GM18499 (cell line): ENCODE measurements around the gene SFTA2.
"Not testable (repeated sequence)": the region's sequence is repeated elsewhere in the genome, so short reads cannot be mapped to it uniquely, and the experiment has no call there.

Experiments
- ATAC-seq: cut with Tn5 transposase; IDR thresholded peaks from one replicate; pipeline ENCODE4 v1.9.1; 2021; ENCODE audit warnings: moderate number of reproducible peaks; ENCODE audit not compliant: insufficient read depth, unreplicated experiment

Gene SFTA2

DNA sequence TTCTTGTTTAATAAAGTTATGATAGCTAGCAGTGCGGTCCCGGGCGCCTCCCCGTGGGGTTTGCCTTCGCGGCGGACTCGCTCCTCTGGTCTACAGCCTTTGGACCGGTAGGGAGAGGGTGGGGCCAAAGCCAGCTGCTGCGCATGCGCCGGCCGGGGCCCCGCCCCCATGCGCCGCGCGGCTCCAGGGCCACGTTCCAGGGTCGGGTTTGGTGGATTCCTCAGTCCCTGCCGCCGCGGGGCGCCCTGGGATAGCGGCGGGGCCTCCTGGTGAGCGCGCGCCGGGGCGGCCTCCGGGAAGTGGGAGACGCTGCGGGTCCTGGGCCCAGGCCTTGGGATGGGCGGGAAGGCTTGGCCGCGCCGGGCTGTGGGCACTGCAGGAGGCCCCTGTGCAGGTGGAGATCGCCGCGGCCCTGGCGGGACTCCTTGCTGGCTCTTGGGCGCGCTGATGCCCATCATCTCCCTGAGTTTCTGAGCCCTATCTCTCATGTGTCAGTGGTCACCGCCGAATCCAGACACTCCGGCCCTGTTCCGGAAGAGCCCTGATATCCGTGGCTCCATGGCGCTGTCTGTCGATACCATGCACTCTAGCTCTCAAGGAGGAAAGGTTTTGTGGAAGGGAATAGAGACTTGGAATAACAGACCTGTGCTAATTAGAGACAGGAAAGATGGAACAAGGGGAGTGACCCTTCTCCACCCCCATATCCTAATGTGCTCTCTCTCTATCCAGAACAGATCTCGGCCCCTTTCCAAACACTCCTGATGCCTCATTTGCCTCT lies 17.7 kb downstream of the SFTA2 start, which contains the start of gene VARS2:
TSS of gene VARS2 (plus strand) at position 163 of the 778 bp plus-strand sequence. CDS start at position 762, 599 bp downstream.
- peak; percentile 48 for ATAC-seq

DNA sequence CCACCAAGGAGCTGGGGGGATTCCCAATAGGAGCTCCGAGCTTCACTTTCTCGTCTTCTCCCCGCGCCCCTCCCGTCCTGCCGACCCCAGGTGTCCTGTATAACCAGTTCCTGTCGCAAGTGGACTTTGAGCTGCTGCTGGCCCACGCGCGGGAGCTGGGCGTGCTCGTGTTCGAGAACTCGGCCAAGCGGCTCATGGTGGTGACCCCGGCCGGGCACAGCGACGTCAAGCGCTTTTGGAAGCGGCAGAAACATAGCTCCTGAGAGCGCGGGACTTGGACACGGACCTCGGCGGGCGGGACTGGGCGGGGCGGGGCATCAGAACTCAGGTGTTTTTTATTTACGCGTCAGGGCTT lies 18.3 kb downstream of the SFTA2 start:
- no peak for ATAC-seq

DNA sequence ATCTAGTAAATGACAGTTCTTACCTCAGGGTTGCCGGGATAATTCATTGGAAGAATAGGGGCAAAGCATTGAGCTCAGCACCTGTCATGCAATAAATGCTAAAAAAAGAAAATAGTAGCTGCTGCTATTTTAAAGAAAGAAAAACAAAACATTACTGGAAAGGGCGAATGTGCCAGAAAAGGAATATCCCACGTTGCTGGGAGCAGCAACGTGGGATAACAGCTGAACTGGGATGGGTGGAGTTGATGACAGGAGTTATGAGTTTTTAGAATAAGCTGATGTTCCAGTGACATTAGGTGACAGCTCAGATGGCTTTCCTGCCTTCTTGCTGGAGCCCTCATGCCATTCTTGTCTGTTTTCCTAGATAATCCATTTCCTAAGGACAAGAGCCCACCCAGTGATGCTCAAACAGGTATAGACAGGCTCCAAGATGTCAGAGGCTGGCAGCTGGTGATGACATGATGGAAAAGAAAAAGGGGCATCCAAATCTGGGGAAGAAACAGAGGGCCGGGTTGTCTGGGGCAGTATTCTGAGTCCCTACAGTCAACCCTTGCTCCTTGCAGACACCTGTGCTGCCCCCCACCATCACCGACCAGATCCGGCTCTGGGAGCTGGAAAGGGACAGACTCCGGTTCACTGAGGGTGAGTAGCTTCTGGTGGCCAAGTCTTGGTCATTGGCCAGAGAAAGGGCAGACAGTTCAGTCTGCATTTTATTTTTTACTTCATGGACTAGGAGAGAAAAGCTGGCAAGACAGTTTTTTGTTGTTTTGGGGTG lies 19.0 kb downstream of the SFTA2 start:
- no peak for ATAC-seq

DNA sequence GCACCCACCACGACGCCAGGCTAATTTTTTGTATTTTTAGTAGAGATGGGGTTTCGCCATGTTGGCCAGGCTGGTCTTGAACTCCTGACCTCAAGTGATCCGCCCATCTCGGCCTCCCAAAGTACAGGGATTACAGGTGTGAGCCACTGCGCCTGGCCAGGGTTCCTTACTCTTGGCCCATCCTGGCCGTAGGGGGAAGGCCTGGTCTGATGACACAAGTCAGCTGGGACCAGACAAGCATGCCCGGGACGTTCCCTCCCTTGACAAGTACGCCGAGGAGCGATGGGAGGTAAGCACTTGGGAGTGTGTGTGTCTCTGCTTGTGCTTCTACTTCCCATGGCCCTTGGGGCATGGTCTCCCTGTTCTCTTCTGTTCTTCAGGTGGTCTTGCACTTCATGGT lies 21.5 kb downstream of the SFTA2 start:
- not testable (repeated sequence) for ATAC-seq

DNA sequence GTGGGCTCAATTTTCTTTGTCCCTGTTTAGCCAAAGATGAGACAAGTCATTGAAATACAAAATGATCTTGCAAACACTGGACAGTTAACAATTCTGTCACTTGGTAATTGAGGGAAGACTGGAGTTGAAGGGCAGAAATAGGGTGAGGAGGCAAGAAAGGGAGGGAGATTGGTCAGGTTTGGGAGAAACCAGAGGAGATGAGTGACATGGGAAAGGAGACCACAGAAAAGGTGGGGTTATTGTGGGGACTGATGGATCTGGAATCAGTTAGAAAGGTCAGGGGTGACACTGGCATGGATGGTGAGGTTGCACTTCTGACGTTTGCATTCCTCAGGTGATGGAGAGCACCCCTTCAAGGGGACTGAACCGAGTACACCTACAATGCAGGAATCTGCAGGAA lies 23.3 kb downstream of the SFTA2 start:
- no peak for ATAC-seq

DNA sequence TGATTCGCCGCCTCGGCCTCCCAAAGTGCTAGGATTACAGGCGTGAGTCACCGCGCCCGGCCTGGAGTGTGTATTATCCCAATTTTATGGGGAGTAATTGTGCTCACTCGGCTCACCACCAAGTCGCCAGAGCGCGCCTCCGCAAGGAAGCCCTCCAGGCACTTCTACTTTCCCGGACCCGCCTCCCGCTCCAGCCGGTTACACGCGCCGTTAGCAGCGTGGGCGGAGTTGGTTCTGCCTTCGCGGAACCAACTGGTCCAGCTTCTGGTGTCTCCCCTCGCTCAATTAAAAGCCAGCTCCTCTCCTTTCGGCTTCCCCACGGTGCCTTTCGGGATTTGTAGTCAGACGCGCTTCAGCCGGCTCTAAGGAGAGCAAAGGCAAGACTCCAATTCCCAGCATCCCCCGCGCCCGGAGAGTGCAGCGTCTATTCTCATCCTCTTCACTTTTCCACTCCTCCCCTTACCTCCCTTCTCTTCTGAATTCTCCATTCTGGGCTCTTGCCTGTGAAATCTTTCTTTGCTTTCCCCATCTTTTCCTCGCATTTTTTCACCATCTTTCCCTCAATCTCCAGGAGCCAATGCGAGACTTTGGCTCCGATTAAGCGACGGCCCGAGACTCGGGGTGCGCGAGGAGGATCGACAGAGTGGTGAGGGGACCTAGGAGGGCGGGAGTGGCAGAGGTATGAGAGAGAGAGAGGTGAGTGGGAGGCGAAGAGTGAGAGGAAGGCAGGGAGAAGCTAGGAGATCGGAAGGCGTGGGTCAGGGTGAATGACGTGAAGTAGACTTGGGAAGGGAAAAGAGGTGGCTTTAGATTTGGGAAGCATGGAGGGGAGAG lies 24.0 kb downstream of the SFTA2 start, which contains the start of gene GTF2H4:
TSS of gene GTF2H4 (plus strand) at position 450 of the 834 bp plus-strand sequence.
- ATAC-seq, result peak; percentile 87

DNA sequence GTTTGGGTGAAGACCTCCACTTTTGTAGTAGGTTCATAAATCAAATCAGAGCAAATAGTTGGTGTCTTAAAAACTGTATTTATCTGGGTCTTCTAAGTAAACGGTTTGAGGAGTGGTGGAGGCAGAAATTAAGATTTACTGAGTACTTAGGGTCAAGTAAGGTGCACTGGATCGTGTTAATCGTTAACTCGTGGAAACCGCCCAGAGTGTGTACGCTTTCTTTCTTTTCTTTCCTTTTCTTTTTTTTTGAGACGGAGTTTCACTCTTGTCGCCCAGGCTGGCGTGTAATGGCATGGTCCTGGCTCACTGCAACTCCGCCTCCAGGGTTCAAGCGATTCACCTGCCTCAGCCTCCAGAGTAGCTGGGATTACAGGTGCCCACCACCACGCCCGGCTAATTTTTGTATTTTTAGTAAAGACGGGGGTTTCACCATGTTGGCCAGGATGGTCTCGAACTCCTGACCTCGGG lies 24.6 kb downstream of the SFTA2 start:
- not testable (repeated sequence) for ATAC-seq

DNA sequence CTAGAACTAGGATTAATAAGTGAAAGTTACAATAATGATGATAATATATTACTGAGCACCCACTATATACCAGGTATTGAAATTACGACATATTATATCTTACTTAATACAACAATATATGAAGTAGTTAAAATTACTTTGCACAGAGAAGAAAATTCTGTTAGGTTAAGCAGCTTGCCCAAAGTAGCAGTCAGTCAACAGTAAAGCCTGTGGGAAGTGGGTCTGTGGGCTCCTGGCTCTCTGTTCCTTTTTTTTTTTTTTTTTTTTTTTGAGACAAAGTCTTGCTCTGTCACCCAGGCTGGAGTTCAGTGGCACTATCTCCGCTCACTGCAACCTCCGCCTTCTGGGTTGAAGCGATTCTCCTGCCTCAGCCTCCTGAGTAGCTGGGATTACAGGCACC lies 28.7 kb downstream of the SFTA2 start:
- ATAC-seq, result no peak

DNA sequence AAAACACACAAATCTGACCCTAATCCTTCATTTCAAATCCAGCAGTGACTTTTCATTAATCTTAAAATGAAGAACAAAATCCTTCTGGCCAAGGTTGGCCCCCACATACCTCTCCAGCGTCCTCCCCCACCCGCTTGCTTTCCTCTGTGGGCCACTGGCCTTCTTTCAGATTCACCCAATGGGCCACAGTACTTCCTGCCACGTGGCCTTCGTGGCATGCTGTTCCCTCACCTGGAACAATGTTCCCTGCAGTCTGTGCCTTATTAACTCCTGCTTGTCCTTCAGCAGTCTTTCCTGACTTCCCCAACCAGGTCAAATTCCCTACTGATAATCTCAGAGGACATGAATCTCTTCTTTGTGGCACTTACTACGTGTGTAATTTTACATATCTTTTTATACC lies 29.3 kb downstream of the SFTA2 start:
- no peak for ATAC-seq

DNA sequence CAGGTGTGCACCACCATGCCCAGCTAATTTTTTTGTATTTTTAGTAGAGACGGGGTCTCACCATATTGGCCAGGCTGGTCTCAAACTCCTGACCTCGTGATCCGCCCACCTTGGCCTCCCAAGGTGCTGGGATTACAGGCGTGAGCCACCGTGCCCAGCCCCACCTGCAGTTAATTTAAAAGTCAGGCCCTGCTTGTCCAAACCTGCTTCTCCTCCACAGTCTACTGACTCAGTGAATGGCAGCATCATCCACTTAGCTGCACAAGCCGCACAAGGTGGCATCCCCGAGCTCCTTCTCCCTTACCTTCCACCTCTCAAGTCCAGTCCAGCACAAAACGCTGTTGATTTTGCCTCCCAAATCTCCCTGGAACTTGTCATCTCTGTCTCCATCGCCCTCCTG lies 29.8 kb downstream of the SFTA2 start:
- not testable (repeated sequence) for ATAC-seq

DNA sequence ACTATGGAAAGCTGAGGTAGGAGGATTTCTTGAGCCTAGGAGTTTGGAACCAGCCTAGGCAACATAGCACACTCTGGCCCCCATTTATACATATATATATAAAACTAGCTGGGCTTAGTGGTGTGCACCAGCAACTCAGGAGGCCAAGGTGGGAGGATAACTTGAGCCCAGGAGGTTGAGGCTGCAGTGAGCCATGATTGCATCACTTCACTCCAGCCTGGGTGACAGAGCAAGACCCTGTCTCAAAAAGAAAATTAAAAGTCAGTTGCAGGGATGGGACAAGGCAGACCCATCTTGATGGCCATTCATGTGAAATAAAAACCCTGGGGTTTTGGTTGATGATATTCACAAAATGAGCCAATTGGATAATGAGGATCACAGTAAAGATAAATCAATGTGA lies 30.5 kb downstream of the SFTA2 start:
- no peak for ATAC-seq

DNA sequence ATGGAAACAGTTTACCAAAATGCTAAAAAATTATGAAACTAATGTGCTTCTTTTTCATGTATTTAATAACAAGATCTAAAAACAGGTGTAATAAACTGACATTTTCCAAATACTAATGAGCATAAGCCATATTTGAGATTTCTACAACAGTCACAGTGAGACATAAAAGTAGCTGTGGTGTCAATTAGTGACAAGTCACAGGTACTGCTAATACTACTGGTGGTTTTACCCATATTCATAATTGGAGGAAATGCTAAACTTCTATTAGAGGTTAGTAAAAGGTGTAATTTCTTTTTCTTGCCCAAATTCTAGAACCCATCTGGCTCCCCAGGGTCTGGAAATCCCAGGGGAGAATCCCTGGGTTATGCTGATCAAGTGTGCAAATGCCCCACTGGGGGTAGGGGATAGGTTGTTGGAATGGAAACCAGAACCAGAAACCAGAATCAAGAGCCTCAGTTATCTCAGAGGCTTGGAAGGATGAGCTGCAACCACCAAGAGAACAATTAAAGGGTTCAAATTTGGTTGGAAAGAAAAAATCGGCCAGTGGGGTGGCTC lies 31.0 kb downstream of the SFTA2 start:
- ATAC-seq, result no peak

DNA sequence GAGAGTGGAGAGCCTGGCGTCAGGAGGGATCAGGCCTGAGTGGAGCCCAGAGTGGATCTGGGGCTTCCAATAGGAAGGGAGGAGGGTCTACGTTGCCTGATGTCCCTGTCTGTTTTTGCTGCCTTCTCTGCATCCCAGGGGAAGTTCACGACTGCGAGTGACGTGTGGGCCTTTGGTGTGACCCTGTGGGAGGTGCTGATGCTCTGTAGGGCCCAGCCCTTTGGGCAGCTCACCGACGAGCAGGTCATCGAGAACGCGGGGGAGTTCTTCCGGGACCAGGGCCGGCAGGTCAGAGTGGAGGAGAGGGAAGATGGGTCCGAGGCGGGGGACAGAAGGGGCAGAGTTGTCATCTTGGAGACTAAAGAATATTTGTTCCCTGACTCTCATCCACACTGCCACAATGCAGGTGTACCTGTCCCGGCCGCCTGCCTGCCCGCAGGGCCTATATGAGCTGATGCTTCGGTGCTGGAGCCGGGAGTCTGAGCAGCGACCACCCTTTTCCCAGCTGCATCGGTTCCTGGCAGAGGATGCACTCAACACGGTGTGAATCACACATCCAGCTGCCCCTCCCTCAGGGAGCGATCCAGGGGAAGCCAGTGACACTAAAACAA lies 33.1 kb downstream of the SFTA2 start:
- no peak for ATAC-seq

DNA sequence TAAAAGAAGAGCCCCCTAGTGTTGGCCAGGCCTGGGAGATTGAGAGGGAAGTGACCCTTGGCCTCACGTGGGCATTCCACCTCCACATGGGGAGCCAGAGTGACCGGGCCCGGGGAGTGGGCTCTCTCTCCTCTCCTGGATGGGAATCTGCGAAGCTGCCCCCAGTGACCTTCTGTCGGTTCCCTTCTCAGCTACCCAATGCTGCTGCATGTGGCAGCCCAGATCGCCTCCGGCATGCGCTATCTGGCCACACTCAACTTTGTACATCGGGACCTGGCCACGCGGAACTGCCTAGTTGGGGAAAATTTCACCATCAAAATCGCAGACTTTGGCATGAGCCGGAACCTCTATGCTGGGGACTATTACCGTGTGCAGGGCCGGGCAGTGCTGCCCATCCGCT lies 34.1 kb downstream of the SFTA2 start:
- ATAC-seq, result no peak

DNA sequence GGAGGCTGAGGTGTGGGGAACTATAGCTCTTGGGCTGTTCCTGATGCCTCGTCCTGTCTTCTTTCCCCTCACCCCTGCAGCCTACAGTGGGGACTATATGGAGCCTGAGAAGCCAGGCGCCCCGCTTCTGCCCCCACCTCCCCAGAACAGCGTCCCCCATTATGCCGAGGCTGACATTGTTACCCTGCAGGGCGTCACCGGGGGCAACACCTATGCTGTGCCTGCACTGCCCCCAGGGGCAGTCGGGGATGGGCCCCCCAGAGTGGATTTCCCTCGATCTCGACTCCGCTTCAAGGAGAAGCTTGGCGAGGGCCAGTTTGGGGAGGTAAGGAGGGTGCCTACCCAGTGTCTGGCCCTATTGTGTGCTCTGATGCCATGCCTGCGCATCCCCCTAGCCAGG lies 35.4 kb downstream of the SFTA2 start:
- ATAC-seq, result no peak

DNA sequence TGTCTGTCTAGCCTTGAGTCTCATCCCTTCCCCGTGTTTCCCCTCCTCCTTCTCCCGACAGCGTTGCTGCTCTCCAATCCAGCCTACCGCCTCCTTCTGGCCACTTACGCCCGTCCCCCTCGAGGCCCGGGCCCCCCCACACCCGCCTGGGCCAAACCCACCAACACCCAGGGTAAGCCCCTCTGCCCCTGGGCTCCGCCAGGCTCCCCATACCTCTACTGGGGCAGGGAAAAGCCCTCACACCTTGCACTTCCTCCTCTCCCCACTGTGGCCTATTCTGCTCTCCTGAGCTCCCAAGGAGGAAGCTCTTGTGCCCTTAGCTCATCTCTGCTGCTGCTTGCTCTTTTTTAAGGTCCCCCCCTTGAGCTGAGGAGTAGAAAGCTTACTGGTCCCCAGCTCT lies 36.6 kb downstream of the SFTA2 start:
- ATAC-seq, result no peak

DNA sequence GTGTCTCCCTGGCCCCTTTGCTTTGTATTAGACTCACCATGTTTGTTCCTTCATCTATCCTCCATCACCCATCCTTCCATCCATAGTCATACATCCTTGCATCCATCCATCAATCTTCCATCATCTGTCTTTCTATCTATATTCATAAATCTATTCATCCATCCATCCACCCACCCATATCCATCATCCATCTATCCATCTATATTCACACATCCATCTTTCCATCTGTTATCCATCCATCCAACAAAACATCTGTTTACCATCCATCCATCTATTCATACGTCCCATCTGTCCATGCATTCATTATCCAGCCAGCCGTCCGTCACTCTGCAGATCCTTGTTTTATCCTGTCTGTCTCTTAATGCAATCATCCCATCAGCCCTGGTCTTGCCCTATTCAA lies 37.0 kb downstream of the SFTA2 start:
- ATAC-seq, result no peak

DNA sequence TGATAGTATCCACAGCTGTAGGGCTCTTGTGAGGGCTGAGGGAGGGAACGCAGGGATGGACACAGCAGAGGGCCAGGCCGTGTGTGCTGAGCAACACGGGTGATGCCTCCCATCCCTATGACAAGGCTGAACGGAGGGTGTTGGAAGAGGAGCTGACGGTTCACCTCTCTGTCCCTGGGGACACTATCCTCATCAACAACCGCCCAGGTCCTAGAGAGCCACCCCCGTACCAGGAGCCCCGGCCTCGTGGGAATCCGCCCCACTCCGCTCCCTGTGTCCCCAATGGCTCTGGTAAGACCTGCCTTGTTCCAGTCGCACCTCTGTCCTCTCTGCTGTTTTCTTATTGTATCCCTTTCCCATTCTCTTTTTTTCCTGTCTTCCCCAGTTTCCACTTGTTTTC lies 37.6 kb downstream of the SFTA2 start:
- ATAC-seq, result no peak

DNA sequence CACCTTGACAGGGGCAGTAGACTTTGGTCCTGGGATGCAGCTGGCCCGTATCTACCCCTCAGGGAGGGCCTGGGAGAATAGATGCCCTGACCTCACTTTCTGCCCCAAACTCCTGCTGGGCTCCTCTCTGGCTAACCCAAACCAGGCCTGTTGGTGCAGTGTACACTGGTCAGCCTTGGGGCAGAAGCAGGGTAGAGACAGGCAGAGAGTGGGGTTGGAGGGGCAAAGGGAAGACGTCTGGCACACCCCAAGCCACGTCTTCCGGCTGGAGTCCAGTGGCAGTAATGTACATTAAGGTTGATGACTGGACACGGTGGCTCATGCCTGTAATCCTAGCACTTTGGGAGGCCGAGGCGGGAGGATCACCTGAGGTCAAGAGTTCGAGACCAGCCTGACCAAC lies 38.3 kb downstream of the SFTA2 start:
- ATAC-seq, result no peak

DNA sequence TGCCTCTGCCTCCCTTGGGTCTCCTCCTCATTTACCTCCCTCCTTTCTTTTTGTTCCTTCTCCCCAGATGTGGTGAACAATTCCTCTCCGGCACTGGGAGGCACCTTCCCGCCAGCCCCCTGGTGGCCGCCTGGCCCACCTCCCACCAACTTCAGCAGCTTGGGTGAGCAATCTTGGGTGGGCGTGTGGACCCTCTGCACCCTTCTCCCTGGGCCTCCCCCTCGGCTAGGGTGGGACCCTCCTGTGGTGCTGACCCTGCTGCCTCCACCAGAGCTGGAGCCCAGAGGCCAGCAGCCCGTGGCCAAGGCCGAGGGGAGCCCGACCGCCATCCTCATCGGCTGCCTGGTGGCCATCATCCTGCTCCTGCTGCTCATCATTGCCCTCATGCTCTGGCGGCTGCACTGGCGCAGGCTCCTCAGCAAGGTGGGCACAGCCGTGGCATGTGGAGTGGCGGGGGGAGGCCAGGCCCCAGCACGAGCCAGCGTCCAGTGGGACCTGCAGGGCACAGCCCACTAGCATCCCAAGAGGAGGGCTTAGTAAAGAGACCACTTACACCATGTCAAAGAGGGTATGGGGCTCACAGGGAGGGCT lies 38.9 kb downstream of the SFTA2 start:
- ATAC-seq, result no peak
